HCT116 (cell line): ENCODE data around the gene LRIT3. TPM values are rescaled to one million over a fixed set of nuclear protein-coding genes. Genes with fewer than 3 reads are reported as not detected.

Experiments
- ATAC-seq: fragments of 200-7000 bp; cut with Tn5 transposase; 2 replicates; pipeline ENCODE4 v1.9.1; 2020; ENCODE audit warnings: mild to moderate bottlenecking, moderate library complexity
- BruUV-seq: library from RNA; stranded (reverse); fragments of 400-500 nt; replicated peaks from 2 replicates; lab custom pipeline; 2021; lab: Mats Ljungman, UMichigan
- CTCF ChIA-PET: fragments of 300-600 bp; sonication (Branson Sonifier 250); formaldehyde crosslinking; loops from one replicate; lab custom pipeline; 2021; ENCODE audit warnings: antibody characterized with exemption; lab: Charles Lee
- POLR2A ChIA-PET: fragments of 300-600, 350-600 bp; sonication (Branson Sonifier 250); formaldehyde crosslinking; loops from one replicate; lab custom pipeline; 2021; ENCODE audit warnings: antibody characterized with exemption; lab: Charles Lee
- RAD21 ChIA-PET, 2 experiments: fragments of 300-600 bp; sonication (Branson Sonifier 250); formaldehyde crosslinking; loops; one replicate each; lab custom pipeline; 2023; ENCODE audit warnings: low total read pairs in 2 of 2; ENCODE audit not compliant: uncharacterized antibody in 2 of 2, unreplicated experiment in 2 of 2, low non-redundant PET in 1 of 2; lab: Charles Lee
- DNase-seq: peaks from one replicate; pipeline ENCODE4 v3.0.0-alpha.2; 2010; ENCODE audit warnings: low read depth, low spot score
- H2AFZ ChIP-seq: fragments of 200-600 bp; shearing (Covaris generic), sonication (generic); 2 replicates; pipeline ENCODE4 v1.6.1; 2017; ENCODE audit warnings: low read depth, mixed run types, mixed read lengths, antibody characterized with exemption, low read length; ENCODE audit not compliant: poor library complexity, severe bottlenecking
- H3K27ac ChIP-seq: 2 replicates; pipeline ENCODE4 v1.5.1; 2012; ENCODE audit warnings: low read depth, low read length
- H3K27me3 ChIP-seq: fragments of 200-600 bp; sonication (generic); 2 replicates; pipeline ENCODE4 v1.6.1; 2016; ENCODE audit warnings: mixed run types, low read length, mixed read lengths; ENCODE audit not compliant: insufficient read depth
- H3K36me3 ChIP-seq, 2 experiments: fragments of 200-500 bp in 1 of 2; fragments of 200-600 bp in 1 of 2; sonication (Bioruptor generic) in 1 of 2; sonication (generic) in 1 of 2; 2 replicates each; pipeline versions ENCODE4 v1.5.1 to v1.6.1; 2014 to 2016; ENCODE audit warnings: low read length in 2 of 2, inconsistent platforms in 1 of 2, mixed read lengths in 1 of 2, mixed run types in 1 of 2; ENCODE audit not compliant: insufficient read depth in 2 of 2, control insufficient read depth in 1 of 2
- H3K4me1 ChIP-seq, 2 experiments: fragments of 200-600 bp in 1 of 2; sonication (generic) in 1 of 2; 2 replicates each; pipeline versions ENCODE4 v1.5.1 to v1.6.1; 2012 to 2017; ENCODE audit warnings: low read length in 2 of 2, inconsistent platforms in 1 of 2, mild to moderate bottlenecking in 1 of 2, mixed read lengths in 1 of 2, mixed run types in 1 of 2, moderate library complexity in 1 of 2; ENCODE audit not compliant: insufficient read depth in 2 of 2, control insufficient read depth in 1 of 2
- H3K4me2 ChIP-seq: fragments of 200-600 bp; sonication (generic); 2 replicates; pipeline ENCODE4 v1.6.1; 2017; ENCODE audit warnings: mixed run types, low read length, mixed read lengths
- H3K4me3 ChIP-seq, 2 experiments: fragments of 200-600 bp in 1 of 2; sonication (generic) in 1 of 2; replicated peaks in 1 of 2; 2 replicates each; pipeline ENCODE4 v1.5.1; 2011 to 2016; ENCODE audit warnings: low read length in 2 of 2, control low read depth in 1 of 2, low read depth in 1 of 2, mild to moderate bottlenecking in 1 of 2, mixed read lengths in 1 of 2, mixed run types in 1 of 2
- H3K79me2 ChIP-seq: fragments of 200-600 bp; sonication (generic); 2 replicates; pipeline ENCODE4 v1.6.1; 2017; ENCODE audit warnings: mild to moderate bottlenecking, mixed run types, low read length, moderate library complexity, mixed read lengths; ENCODE audit not compliant: insufficient read depth
- H3K9ac ChIP-seq: fragments of 200-600 bp; sonication (generic); 2 replicates; pipeline ENCODE4 v1.6.1; 2016; ENCODE audit warnings: low read length, mixed read lengths
- H3K9me2 ChIP-seq: fragments of 200-600 bp; sonication (generic), shearing (Covaris generic); 2 replicates; pipeline ENCODE4 v1.6.1; 2017; ENCODE audit warnings: mixed run types, mild to moderate bottlenecking, moderate library complexity; ENCODE audit not compliant: insufficient read depth
- H3K9me3 ChIP-seq, 2 experiments: fragments of 200-500 bp in 1 of 2; fragments of 200-600 bp in 1 of 2; sonication (Bioruptor generic) in 1 of 2; sonication (generic) in 1 of 2; 2 replicates each; pipeline ENCODE4 v1.6.1; 2014 to 2017; ENCODE audit warnings: low read length in 2 of 2, mixed read lengths in 2 of 2, inconsistent platforms in 1 of 2, low read depth in 1 of 2, mild to moderate bottlenecking in 1 of 2, mixed run types in 1 of 2, moderate library complexity in 1 of 2; ENCODE audit not compliant: control insufficient read depth in 1 of 2, insufficient read depth in 1 of 2
- H4K20me1 ChIP-seq: fragments of 200-600 bp; sonication (generic), shearing (Covaris generic); 2 replicates; pipeline ENCODE4 v1.6.1; 2017; ENCODE audit warnings: mixed run types, mild to moderate bottlenecking, moderate library complexity; ENCODE audit not compliant: insufficient read depth
- ATF3 ChIP-seq: IDR thresholded peaks from 2 replicates; pipeline ENCODE4 v1.6.1; 2012
- CBX3 ChIP-seq: IDR thresholded peaks from 2 replicates; pipeline ENCODE4 v1.6.1; 2012; ENCODE audit warnings: low read depth
- ELF1 ChIP-seq: IDR thresholded peaks from 2 replicates; pipeline ENCODE4 v1.6.1; 2012; ENCODE audit warnings: low read depth, borderline replicate concordance
- EZH2 ChIP-seq: fragments of 200-600 bp; sonication (generic); IDR thresholded peaks from 2 replicates; pipeline ENCODE4 v1.6.1; 2017; ENCODE audit warnings: antibody characterized with exemption, mixed run types
- EZH2phosphoT487 ChIP-seq: fragments of 200-600 bp; IDR thresholded peaks from 2 replicates; pipeline ENCODE4 v1.6.1; 2018; ENCODE audit warnings: antibody characterized with exemption, borderline replicate concordance
- JUND ChIP-seq: IDR thresholded peaks from 2 replicates; pipeline ENCODE4 v1.6.1; 2012
- SIN3A ChIP-seq: IDR thresholded peaks from 2 replicates; pipeline ENCODE4 v1.6.1; 2012; ENCODE audit warnings: low read depth
- SRF ChIP-seq: IDR thresholded peaks from 2 replicates; pipeline ENCODE4 v1.6.1; 2012; ENCODE audit warnings: low read depth
- ZFX ChIP-seq: fragments of 450-650 bp; IDR thresholded peaks from 2 replicates; pipeline ENCODE4 v1.6.1; 2017
- intact Hi-C: fragments of 100-400 bp; cut with micrococcal nuclease; formaldehyde crosslinking; loops from 2 replicates; pipeline ENCODE4 v1.10.0; 2022
- total RNA-seq: library from RNA; stranded (reverse); gene quantifications from one replicate; pipeline ENCODE4 v1.2.1, GENCODE V29; 2021; ENCODE audit not compliant: unreplicated experiment

The LRIT3 gene
- total RNA-seq, 1 experiment from 2014 or later = 0.47 TPM

GRCh38 chr4:109879081-109879480 is 31.2 kb downstream of the LRIT3 start (continued):
- no peak for TF ChIP-seq SIN3A
- no peak for TF ChIP-seq SRF
- no peak for TF ChIP-seq EZH2
- TF ChIP-seq CBX3 = no peak

- no peaks in the 10 kb centered on the region for H3K9me3 ChIP-seq
- H3K4me1 ChIP-seq = no peaks in the 10 kb centered on the region
- H3K9me2 ChIP-seq = no peaks in the 10 kb centered on the region
- H3K4me3 ChIP-seq = no peak overlapping the region
- CTCF ChIA-PET = no interaction called here
- POLR2A ChIA-PET = no interaction called here
- BruUV-seq = no TSS peak
- H3K9ac ChIP-seq = no peak overlapping the region
- no peaks in the 10 kb centered on the region for H4K20me1 ChIP-seq
- H3K79me2 ChIP-seq = no peaks in the 10 kb centered on the region
- no peaks in the 10 kb centered on the region for H3K27me3 ChIP-seq
- ATAC-seq = no peak
- H3K36me3 ChIP-seq = no peaks in the 10 kb centered on the region
- RAD21 ChIA-PET = no interaction called here
- no peak overlapping the region for H3K4me2 ChIP-seq
- no peak overlapping the region for H2AFZ ChIP-seq
- DNase-seq = no peak
- TF ChIP-seq EZH2 = no peak
- no peak for TF ChIP-seq ZFX
- TF ChIP-seq SIN3A = no peak
- TF ChIP-seq CBX3 = no peak
- TF ChIP-seq ELF1 = no peak
- no peak for TF ChIP-seq JUND
- no peak for TF ChIP-seq ATF3
- no peak for TF ChIP-seq EZH2phosphoT487
- TF ChIP-seq, all 23 proteins: peak for 0
- no peak overlapping the region for H3K27ac ChIP-seq
- intact Hi-C loops = no loop called here
These were observed 31.9 kb downstream of the LRIT3 start for GRCh38 chr4:109879636-109880314.

GRCh38 chr4:109886303-109886702 is 38.4 kb downstream of the LRIT3 start:
- Histone ChIP-seq H3K9me2 (no peaks in the 10 kb centered on the region), H3K9me3 (no peaks in the 10 kb centered on the region), H3K79me2 (no peaks in the 10 kb centered on the region), H3K4me2 (no peak overlapping the region), H4K20me1 (no peaks in the 10 kb centered on the region), H3K27me3 (no peaks in the 10 kb centered on the region), H3K9ac (no peak overlapping the region), H3K4me1 (no peaks in the 10 kb centered on the region), H3K4me3 (no peak overlapping the region), H3K36me3 (no peaks in the 10 kb centered on the region), H2AFZ (no peak overlapping the region), H3K27ac (no peak overlapping the region)
- RAD21 ChIA-PET = no interaction called here
- intact Hi-C loops = no loop called here
- no peak for DNase-seq
- POLR2A ChIA-PET = no interaction called here
- CTCF ChIA-PET = no interaction called here
- no TSS peak for BruUV-seq
- no peak for ATAC-seq
- TF ChIP-seq EZH2 = no peak
